ENCODE data around the gene LRRC8A. TPM values are rescaled to one million over a fixed set of nuclear protein-coding genes. Genes with fewer than 3 reads are reported as not detected.

The LRRC8A gene
- total RNA-seq, 6 donors from 2014 or later, result 49.0 to 132 (median 67.0) TPM

GRCh38 chr9:128877852-128878251 lies 4.1 kb upstream of the LRRC8A start:
- Histone ChIP-seq H3K36me3 (no peaks in the 10 kb centered on the region), H3K27ac (no peak overlapping the region), H3K9me3 (no peaks in the 10 kb centered on the region), H3K4me1 (peaks cover 5 to 29% (median 10%) of the 10 kb centered on the region in 4 donors), H3K27me3 (no peaks in the 10 kb centered on the region), H3K4me3 (no peak overlapping the region)
- TF ChIP-seq POLR2AphosphoS5 (IDR thresholded peaks at IDR 0.05) (no peak), CTCF (IDR thresholded peaks at IDR 0.05) (no peak), EP300 (IDR thresholded peaks at IDR 0.05) (no peak), POLR2A (IDR thresholded peaks at IDR 0.05) (no peak)
- ATAC-seq (ENCODE audit: low FRiP score in 2 of 2), result no peak
- WGBS, 2 donors, result 66 to 71% methylated on average over 5 of the region's 5 CpGs
- DNase-seq, result no peak

GRCh38 chr9:128882677-128883603 lies 1.0 kb downstream of the LRRC8A start:
- Histone ChIP-seq H3K9me3 (no peaks in the 10 kb centered on the region), H3K4me1 (peaks cover 45 to 74% (median 50%) of the 10 kb centered on the region in 4 donors), H3K4me3 (peak overlapping the region; percentile 80 to 96 (median 94)), H3K27me3 (no peaks in the 10 kb centered on the region), H3K27ac (peak overlapping the region; percentile 93 to 99 (median 97)), H3K36me3 (peaks cover 0 to 32% (median 16%) of the 10 kb centered on the region in 4 donors)
- no peak for DNase-seq
- no peak for TF ChIP-seq EP300 (IDR thresholded peaks at IDR 0.05)
- no peak for TF ChIP-seq POLR2A (IDR thresholded peaks at IDR 0.05)
- TF ChIP-seq CTCF (IDR thresholded peaks at IDR 0.05), result no peak
- TF ChIP-seq POLR2AphosphoS5 (IDR thresholded peaks at IDR 0.05), result no peak
- peak in 1 of 2 donors; percentile 1 for ATAC-seq (ENCODE audit: low FRiP score in 2 of 2)
- 1% methylated on average over 13 to 15 of the region's 19 CpGs for WGBS, 2 donors

- Histone ChIP-seq H3K4me3 (peak overlapping the region in 2 of 4 donors; percentile 96), H3K36me3 (peaks cover 2 to 44% (median 26%) of the 10 kb centered on the region in 4 donors), H3K9me3 (no peaks in the 10 kb centered on the region), H3K27ac (peak overlapping the region; percentile 93 to 99 (median 97)), H3K27me3 (no peaks in the 10 kb centered on the region), H3K4me1 (peaks cover 55 to 78% (median 59%) of the 10 kb centered on the region in 4 donors)
- WGBS, 2 donors, result 76 to 94% methylated on average over 2 of the region's 2 CpGs
- TF ChIP-seq CTCF (IDR thresholded peaks at IDR 0.05), result no peak
- TF ChIP-seq EP300 (IDR thresholded peaks at IDR 0.05), result no peak
- TF ChIP-seq POLR2AphosphoS5 (IDR thresholded peaks at IDR 0.05), result no peak
- TF ChIP-seq POLR2A (IDR thresholded peaks at IDR 0.05), result no peak
- ATAC-seq (ENCODE audit: low FRiP score in 2 of 2), result no peak
- DNase-seq, result no peak
Observed at GRCh38 chr9:128884164-128884563, 2.2 kb downstream of the LRRC8A start.

- Histone ChIP-seq H3K4me1 (peaks cover 52 to 73% (median 62%) of the 10 kb centered on the region in 4 donors), H3K36me3 (peaks cover 5 to 55% (median 32%) of the 10 kb centered on the region in 4 donors), H3K27me3 (no peaks in the 10 kb centered on the region), H3K9me3 (no peaks in the 10 kb centered on the region), H3K27ac (peak overlapping the region; percentile 19 to 99 (median 97)), H3K4me3 (peak overlapping the region in 1 of 4 donors; percentile 96)
- no peak for DNase-seq
- TF ChIP-seq POLR2AphosphoS5 (IDR thresholded peaks at IDR 0.05) (no peak), POLR2A (IDR thresholded peaks at IDR 0.05) (no peak), EP300 (IDR thresholded peaks at IDR 0.05) (no peak), CTCF (IDR thresholded peaks at IDR 0.05) (no peak)
- 80 to 94% methylated on average over 8 of the region's 8 CpGs for WGBS, 2 donors
- no peak for ATAC-seq (ENCODE audit: low FRiP score in 2 of 2)
Observed at GRCh38 chr9:128885376-128885775, 3.4 kb downstream of the LRRC8A start.

Data from upper lobe of left lung (tissue), 6 donors.